Cardiac fibroblast (primary cell): ENCODE results near the gene PCYOX1L.

ENCODE experiments used
- DNase-seq, 2 donors: peaks; one replicate each; pipeline versions ENCODE4 v3.0.0 to v3.0.0-alpha.2; 2010; ENCODE audit warnings: low read depth in 2 of 2
- H3K4me3 ChIP-seq, 2 donors: replicated peaks in 1 of 2; 1 replicate in 1 of 2; 2 replicates in 1 of 2; pipeline ENCODE4 v1.5.1; 2011; ENCODE audit warnings: low read depth in 2 of 2, low read length in 2 of 2, mild to moderate bottlenecking in 2 of 2, moderate library complexity in 1 of 2
- TF ChIP-seq, protein P1 (sequence below): IDR thresholded peaks from one replicate; pipeline ENCODE4 v1.5.1; 2011; ENCODE audit warnings: low read depth, mild to moderate bottlenecking, low read length, inconsistent platforms

PCYOX1L gene

DNA sequence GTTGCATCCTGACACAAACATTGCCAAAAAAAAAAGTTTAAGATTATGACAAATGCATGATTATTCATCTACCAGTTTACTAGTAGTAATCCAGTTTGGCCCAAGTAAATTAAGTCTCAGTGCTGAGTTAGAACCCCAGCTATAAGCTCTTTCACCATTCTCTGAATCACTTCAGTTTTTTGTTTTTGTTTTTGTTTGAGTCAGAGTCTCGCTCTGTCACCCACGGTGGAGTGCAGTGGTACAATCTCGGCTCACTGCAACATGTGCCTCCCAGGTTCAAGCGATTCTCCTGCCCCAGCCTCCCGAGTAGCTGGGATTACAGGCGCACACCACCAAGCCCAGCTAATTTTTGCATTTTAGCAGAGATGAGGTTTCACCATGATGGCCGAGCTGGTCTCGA is 1.5 kb upstream of the PCYOX1L start:
- no peak overlapping the region for H3K4me3 ChIP-seq
- DNase-seq, result peak in 1 of 2 donors; percentile 51
- TF ChIP-seq, protein P1, sequence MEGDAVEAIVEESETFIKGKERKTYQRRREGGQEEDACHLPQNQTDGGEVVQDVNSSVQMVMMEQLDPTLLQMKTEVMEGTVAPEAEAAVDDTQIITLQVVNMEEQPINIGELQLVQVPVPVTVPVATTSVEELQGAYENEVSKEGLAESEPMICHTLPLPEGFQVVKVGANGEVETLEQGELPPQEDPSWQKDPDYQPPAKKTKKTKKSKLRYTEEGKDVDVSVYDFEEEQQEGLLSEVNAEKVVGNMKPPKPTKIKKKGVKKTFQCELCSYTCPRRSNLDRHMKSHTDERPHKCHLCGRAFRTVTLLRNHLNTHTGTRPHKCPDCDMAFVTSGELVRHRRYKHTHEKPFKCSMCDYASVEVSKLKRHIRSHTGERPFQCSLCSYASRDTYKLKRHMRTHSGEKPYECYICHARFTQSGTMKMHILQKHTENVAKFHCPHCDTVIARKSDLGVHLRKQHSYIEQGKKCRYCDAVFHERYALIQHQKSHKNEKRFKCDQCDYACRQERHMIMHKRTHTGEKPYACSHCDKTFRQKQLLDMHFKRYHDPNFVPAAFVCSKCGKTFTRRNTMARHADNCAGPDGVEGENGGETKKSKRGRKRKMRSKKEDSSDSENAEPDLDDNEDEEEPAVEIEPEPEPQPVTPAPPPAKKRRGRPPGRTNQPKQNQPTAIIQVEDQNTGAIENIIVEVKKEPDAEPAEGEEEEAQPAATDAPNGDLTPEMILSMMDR, result no peak

DNA sequence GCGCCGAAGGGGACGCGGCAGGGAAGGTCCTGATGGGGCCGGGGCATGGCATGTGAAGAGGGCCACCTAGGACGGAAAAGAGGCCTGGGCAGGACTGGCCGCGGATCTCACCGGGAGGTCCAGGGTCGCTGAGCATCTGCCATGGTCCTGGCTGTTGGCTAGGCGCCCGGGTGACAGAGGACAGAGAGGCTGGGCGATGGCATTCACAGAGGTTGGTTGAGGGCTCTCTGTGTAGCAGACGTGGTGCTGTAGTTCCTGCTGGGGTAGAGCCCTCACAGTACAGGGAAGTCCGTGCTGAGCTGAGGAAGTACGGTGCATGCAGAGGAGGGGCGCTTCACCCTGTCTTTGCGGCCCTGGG is 427 bp downstream of the PCYOX1L start:
- TF ChIP-seq, protein P1, result no peak
- no peak for DNase-seq
- H3K4me3 ChIP-seq, result peak overlapping the region; percentile 83 to 89

DNA sequence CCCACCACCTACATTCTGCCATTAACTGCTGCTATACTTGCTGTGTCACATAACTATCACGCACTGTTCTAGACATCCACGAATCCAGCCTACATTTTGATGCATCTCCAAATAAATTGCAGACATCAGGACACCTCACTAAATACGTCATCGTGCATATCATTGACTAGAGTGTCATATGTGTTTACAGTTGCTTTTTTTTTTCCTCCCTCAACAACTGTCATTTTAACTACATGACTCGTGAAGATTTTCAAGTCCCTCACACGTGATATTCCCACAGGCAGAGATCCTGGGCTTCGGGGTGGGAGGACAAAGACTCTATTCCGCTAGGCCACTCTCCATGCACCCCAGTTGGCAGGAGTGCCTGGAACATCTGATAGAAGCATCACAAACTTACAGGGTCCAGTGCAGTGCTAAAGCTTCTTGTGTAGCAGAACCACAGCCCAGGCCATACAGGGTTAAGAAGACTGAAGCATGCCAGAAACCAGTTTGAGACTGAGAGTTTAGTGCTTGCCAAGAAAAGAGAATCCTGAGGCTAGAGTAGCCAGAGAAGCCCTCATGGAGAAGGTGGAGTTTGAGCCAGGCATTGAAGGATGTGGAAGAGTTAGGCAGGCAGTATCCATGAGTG is 1.1 kb downstream of the PCYOX1L start:
- peak overlapping the region in 1 of 2 donors; percentile 83 for H3K4me3 ChIP-seq
- DNase-seq, result no peak
- TF ChIP-seq, protein P1, result no peak

DNA sequence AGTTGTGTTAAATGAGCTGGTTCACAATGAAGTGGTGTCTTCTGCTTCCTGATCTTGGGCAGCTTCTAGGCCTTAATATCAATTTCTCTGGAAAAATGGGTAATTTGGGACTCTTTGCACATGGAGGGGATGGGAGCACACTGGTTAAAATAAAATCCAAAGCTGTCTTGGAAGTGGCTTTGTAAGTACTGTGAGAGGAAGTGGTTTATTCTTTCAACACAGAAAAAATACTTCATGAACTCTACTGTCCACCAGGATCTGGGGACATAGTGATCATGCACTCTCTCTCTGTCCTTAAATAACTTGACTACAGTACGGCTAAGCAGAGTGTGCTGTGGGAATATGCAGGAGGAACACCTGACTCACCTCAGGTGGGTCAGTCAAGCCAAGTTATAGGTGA is 2.4 kb downstream of the PCYOX1L start:
- H3K4me3 ChIP-seq, result no peak overlapping the region
- TF ChIP-seq, protein P1, result no peak
- DNase-seq, result no peak

DNA sequence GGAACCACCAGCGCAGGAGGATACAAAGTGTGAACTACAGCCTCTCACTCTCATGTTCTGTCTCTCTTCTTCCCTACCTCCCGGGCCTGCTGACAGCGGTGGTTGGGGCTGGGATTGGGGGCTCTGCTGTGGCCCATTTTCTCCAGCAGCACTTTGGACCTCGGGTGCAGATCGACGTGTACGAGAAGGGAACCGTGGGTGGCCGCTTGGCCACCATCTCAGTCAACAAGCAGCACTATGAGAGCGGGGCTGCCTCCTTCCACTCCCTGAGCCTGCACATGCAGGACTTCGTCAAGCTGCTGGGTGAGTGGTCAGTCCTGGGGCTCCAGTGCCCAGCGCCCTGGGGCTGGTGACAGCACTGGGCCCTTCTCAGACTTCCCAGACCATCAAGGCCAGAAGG is 4.7 kb downstream of the PCYOX1L start:
- TF ChIP-seq, protein P1, result no peak
- no peak overlapping the region for H3K4me3 ChIP-seq
- DNase-seq, result no peak

DNA sequence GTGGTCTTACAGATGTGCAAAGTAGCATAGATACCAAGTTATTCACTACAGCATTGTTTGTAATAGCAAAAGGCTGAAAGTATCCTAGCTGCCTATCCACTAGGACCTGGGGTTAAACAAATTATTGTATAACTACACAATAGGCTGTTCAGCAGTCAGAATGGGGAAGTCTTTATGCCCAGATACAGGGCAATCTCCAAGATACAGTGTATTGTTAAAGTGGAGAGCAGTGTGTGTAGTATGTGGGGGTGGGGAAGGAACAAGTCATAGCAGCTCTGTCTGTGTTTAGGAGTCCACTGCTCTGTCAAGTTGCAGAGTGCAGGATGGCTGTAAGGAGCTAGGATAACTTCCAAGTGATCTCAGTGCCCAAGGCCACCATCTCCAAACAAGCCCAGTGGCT is 5.5 kb downstream of the PCYOX1L start:
- DNase-seq, result no peak
- TF ChIP-seq, protein P1, result no peak
- no peak overlapping the region for H3K4me3 ChIP-seq

DNA sequence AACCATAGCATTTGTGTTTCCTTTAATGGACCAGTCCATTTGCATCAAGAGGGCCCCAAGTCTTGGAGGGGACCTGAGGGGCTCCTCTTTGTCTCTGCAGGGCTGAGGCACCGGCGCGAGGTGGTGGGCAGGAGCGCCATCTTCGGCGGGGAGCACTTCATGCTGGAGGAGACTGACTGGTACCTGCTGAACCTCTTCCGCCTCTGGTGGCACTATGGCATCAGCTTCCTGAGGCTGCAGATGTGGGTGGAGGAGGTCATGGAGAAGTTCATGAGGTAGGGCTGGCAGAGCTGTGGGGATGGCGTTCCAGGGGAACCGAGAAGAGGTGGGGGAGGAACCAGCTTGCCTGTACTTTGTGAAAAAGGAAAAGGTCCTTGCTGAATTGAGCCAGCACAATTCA is 6.1 kb downstream of the PCYOX1L start:
- no peak overlapping the region for H3K4me3 ChIP-seq
- TF ChIP-seq, protein P1, result no peak
- DNase-seq, result no peak
